Measurements from ENCODE around the gene DCDC2C. TPM values are rescaled to one million over a fixed set of nuclear protein-coding genes. Genes with fewer than 3 reads are reported as not detected.

DCDC2C gene
- total and polyA plus RNA-seq, 2 of the 4 experiments (the other 2 are of a cell fraction), result not detected

GRCh38 chr2:3741867-3742602 lies 38.7 kb downstream of the DCDC2C start:
- DNase-seq, result no peak
- no peak overlapping the region for H2BK20ac ChIP-seq (ENCODE audit: low read depth, low read length)
- H3K4me1 ChIP-seq (ENCODE audit: control insufficient read depth, insufficient read depth, low read length), result no peaks in the 10 kb centered on the region
- no peak overlapping the region for H3K14ac ChIP-seq (replicated peaks; ENCODE audit: low read depth, low read length)
- no peak overlapping the region for H3K56ac ChIP-seq (ENCODE audit: extremely low read depth, insufficient read depth, low read length)
- H3K9me1 ChIP-seq (ENCODE audit: insufficient read depth, low read length), result no peaks in the 10 kb centered on the region
- WGBS, 2 experiments (ENCODE audit: extremely low coverage in 2 of 2, insufficient read length in 1 of 2), result 80% methylated on average over 1 of the region's 13 CpGs; no CpG with 5 or more reads in 1 of the 2 experiments
- no peak overlapping the region for H3K4me3 ChIP-seq (ENCODE audit: insufficient read depth, low read depth, low read length)
- no peak overlapping the region for H4K8ac ChIP-seq (ENCODE audit: low read depth in 2 of 2, low read length in 2 of 2)
- ChIA-PET CTCF (interaction anchor here (0.5 to 2.3 kb wide), 2 partner anchors 39 to 959 kb away, joined by 3 to 11 read pairs; no protein-coding TSS in a partner anchor), POLR2A (ENCODE audit: unreplicated experiment) (no interaction called here)
- no peak overlapping the region for H4K91ac ChIP-seq (ENCODE audit: insufficient read depth, low read depth, low read length)
- H2AK5ac ChIP-seq (ENCODE audit: low read depth, low read length), result no peak overlapping the region
- no peak overlapping the region for H3K4ac ChIP-seq (ENCODE audit: low read depth, low read length)
- no peak overlapping the region for H3K18ac ChIP-seq (ENCODE audit: low read depth, low read length)
- BruUV-seq (replicated peaks), result no TSS peak
- no peaks in the 10 kb centered on the region for H4K20me1 ChIP-seq (ENCODE audit: insufficient read depth, low read length)
- H3K79me1 ChIP-seq (ENCODE audit: low read depth in 1 of 2, low read length in 2 of 2), result no peaks in the 10 kb centered on the region
- H2BK15ac ChIP-seq (ENCODE audit: low read depth, low read length), result no peak overlapping the region
- no peak overlapping the region for H3K9ac ChIP-seq (ENCODE audit: low read depth, low read length)
- ATAC-seq (ENCODE audit: low read depth), result no peak
- H3K23ac ChIP-seq (ENCODE audit: low read depth, low read length), result no peak overlapping the region
- H3K36me3 ChIP-seq (ENCODE audit: control insufficient read depth, insufficient read depth, low read length), result no peaks in the 10 kb centered on the region
- no peaks in the 10 kb centered on the region for H3K27me3 ChIP-seq (ENCODE audit: control insufficient read depth, insufficient read depth, low read length)
- no peak overlapping the region for H2BK120ac ChIP-seq (ENCODE audit: low read depth, low read length)
- in situ Hi-C loops (cut with MboI; ENCODE audit: low sequenced_read_pairs), result no loop called here
- no peak overlapping the region for H4K5ac ChIP-seq (ENCODE audit: low read depth, low read length)
- H3K9me3 ChIP-seq (ENCODE audit: control insufficient read depth, insufficient read depth, low read length), result no peaks in the 10 kb centered on the region
- no peak overlapping the region for H3K27ac ChIP-seq (ENCODE audit: insufficient read depth, low read length)
- intact Hi-C loops (cut with micrococcal nuclease), result no loop called here
- dilution Hi-C loops (cut with HindIII; ENCODE audit: low sequenced_read_pairs, unreplicated experiment), result no loop called here
- H2BK5ac ChIP-seq (ENCODE audit: low read depth, low read length, poor library complexity, severe bottlenecking), result no peak overlapping the region
- H2AFZ ChIP-seq (replicated peaks; ENCODE audit: low read length, poor library complexity), result no peak overlapping the region
- no peak overlapping the region for H3K4me2 ChIP-seq (ENCODE audit: low read depth, low read length)
- no peak overlapping the region for H2AK9ac ChIP-seq (replicated peaks; ENCODE audit: low read depth, low read length, poor library complexity)
- TF ChIP-seq, protein P1, sequence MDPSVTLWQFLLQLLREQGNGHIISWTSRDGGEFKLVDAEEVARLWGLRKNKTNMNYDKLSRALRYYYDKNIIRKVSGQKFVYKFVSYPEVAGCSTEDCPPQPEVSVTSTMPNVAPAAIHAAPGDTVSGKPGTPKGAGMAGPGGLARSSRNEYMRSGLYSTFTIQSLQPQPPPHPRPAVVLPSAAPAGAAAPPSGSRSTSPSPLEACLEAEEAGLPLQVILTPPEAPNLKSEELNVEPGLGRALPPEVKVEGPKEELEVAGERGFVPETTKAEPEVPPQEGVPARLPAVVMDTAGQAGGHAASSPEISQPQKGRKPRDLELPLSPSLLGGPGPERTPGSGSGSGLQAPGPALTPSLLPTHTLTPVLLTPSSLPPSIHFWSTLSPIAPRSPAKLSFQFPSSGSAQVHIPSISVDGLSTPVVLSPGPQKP (IDR thresholded peaks at IDR 0.05; ENCODE audit: borderline replicate concordance, low read depth, low read length), result no peak
- TF ChIP-seq CHD1 (IDR thresholded peaks at IDR 0.05; ENCODE audit: low read depth, low read length) (no peak), NFE2L2 (IDR thresholded peaks at IDR 0.05; ENCODE audit: low read depth, low read length) (no peak), POLR2A (IDR thresholded peaks at IDR 0.05; ENCODE audit: low read depth, low read length) (no peak), SMC3 (IDR thresholded peaks at IDR 0.05; ENCODE audit: low read depth, low read length) (no peak), MAFK (IDR thresholded peaks at IDR 0.05; ENCODE audit: low read depth, low read length) (no peak), CEBPB (IDR thresholded peaks at IDR 0.05; ENCODE audit: low read depth, low read length) (no peak), MXI1 (IDR thresholded peaks at IDR 0.05; ENCODE audit: borderline replicate concordance, low read depth, low read length) (no peak)
